Measurements from ENCODE around the gene SNX15. TPM values are rescaled to one million over a fixed set of nuclear protein-coding genes. Genes with fewer than 3 reads are reported as not detected.

Gene SNX15
- total and polyA plus RNA-seq, 2 donors (not counting 3 experiments of a cell fraction or from before 2014, with no cell fraction given), result 15.5 to 21.8 TPM

DNA sequence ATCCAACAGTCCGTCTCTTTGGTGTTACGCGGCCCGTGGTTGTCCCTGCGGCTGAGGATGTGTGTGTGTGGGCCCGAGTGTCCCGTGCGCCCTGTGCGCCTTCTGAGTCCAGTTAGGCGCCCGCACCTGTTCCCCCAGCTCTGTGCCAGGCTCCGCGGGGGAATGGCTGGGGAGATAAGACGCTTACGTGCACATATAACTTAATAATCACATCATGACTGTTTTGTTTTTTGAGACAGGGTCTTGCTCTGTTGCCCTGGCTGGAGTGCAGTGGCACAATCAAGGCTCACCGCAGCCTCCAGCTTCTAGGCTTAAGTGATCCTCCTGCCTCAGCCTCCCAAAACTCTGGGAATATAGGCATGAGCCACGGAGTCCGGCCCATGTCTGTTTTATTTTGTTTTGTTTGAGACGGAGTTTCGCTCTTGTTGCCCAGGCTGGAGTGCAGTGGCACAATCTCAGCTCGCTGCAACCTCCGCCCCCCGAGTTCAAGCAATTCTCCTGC lies 12.5 kb upstream of the SNX15 start:
- Histone ChIP-seq H2AFZ (ENCODE audit: low read depth, low read length) (peak overlapping the region; percentile 88), H3K9ac (replicated peaks; ENCODE audit: extremely low read depth, insufficient read depth, low read length) (peak overlapping the region; percentile 89), H3K9me3 (replicated peaks; ENCODE audit: control insufficient read depth, insufficient read depth, low read length) (no peaks in the 10 kb centered on the region), H3K4me3 (replicated peaks in 1 of 3; ENCODE audit: insufficient read depth in 1 of 3, low read depth in 1 of 3, low read length in 3 of 3) (peak overlapping the region; percentile 32 to 84 (median 59)), H3K27ac (ENCODE audit: insufficient read depth, low read depth, low read length) (peak overlapping the region; percentile 87), H3K4me1 (ENCODE audit: control insufficient read depth, extremely low read depth, insufficient read depth, low read length) (peaks cover 4% of the 10 kb centered on the region), H3K79me2 (ENCODE audit: control insufficient read depth, insufficient read depth, low read length) (peaks cover 2% of the 10 kb centered on the region), H3K9me1 (replicated peaks; ENCODE audit: control insufficient read depth, extremely low read depth, insufficient read depth, low read length) (no peaks in the 10 kb centered on the region), H3K36me3 (ENCODE audit: control insufficient read depth in 2 of 2, extremely low read depth in 1 of 2, insufficient read depth in 2 of 2, low read length in 2 of 2) (peaks cover 0 to under 1% of the 10 kb centered on the region in 2 experiments), H4K20me1 (replicated peaks; ENCODE audit: control insufficient read depth, extremely low read depth, insufficient read depth, low read length) (no peaks in the 10 kb centered on the region), H3K27me3 (ENCODE audit: control insufficient read depth in 2 of 2, insufficient read depth in 2 of 2, low read length in 2 of 2) (no peaks in the 10 kb centered on the region), H3K4me2 (ENCODE audit: insufficient read depth, low read length) (peak overlapping the region; percentile 80)
- CTCF ChIA-PET, result interaction anchor here (0.6 to 6.0 kb wide), 27 partner anchors 10 to 181 kb away, joined by 3 to 40 read pairs (median 4); partner anchors contain the start of genes ATG2A, BATF2, CDC42BPG and MAJIN
- TF ChIP-seq FOS (IDR thresholded peaks at IDR 0.05; ENCODE audit: borderline replicate concordance, insufficient read depth, low read length) (no peak), EZH2 (IDR thresholded peaks at IDR 0.05; ENCODE audit: borderline replicate concordance, low read depth, low read length, severe bottlenecking) (no peak), POLR2AphosphoS5 (IDR thresholded peaks at IDR 0.05; ENCODE audit: insufficient read depth, low read depth, low read length) (no peak), JUN (IDR thresholded peaks at IDR 0.05; ENCODE audit: borderline replicate concordance, insufficient read depth, insufficient read length, low read depth) (no peak), MYC (IDR thresholded peaks at IDR 0.05; ENCODE audit: low read depth, low read length) (no peak), POLR2A (IDR thresholded peaks at IDR 0.05; ENCODE audit: low read depth, low read length) (no peak), GATA2 (IDR thresholded peaks at IDR 0.05; ENCODE audit: insufficient read depth, insufficient read length, low read depth, low read length) (no peak)
- TF ChIP-seq, protein P1, sequence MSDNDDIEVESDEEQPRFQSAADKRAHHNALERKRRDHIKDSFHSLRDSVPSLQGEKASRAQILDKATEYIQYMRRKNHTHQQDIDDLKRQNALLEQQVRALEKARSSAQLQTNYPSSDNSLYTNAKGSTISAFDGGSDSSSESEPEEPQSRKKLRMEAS (IDR thresholded peaks at IDR 0.05; ENCODE audit: insufficient read depth, insufficient read length), result no peak
- TF ChIP-seq, protein P2, sequence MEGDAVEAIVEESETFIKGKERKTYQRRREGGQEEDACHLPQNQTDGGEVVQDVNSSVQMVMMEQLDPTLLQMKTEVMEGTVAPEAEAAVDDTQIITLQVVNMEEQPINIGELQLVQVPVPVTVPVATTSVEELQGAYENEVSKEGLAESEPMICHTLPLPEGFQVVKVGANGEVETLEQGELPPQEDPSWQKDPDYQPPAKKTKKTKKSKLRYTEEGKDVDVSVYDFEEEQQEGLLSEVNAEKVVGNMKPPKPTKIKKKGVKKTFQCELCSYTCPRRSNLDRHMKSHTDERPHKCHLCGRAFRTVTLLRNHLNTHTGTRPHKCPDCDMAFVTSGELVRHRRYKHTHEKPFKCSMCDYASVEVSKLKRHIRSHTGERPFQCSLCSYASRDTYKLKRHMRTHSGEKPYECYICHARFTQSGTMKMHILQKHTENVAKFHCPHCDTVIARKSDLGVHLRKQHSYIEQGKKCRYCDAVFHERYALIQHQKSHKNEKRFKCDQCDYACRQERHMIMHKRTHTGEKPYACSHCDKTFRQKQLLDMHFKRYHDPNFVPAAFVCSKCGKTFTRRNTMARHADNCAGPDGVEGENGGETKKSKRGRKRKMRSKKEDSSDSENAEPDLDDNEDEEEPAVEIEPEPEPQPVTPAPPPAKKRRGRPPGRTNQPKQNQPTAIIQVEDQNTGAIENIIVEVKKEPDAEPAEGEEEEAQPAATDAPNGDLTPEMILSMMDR (IDR thresholded peaks at IDR 0.05; ENCODE audit: extremely low read depth in 1 of 2, insufficient read depth in 1 of 2, low read depth in 1 of 2, low read length in 2 of 2), result no peak
- FAIRE-seq, result no peak
- dilution Hi-C loops (cut with MboI; ENCODE audit: extremely low pct_ligation_motif_present, low sequenced_read_pairs), result no loop called here
- DNase-seq (ENCODE audit: low read depth, low spot score), result no peak
- intact Hi-C loops (cut with micrococcal nuclease), result loop anchor here (1.0 to 5.0 kb wide), 6 partner anchors 13 to 211 kb away; partner anchors contain the start of genes ATG2A, MAP4K2, SNX15 and VPS51
- TSS peak; percentile 33 for BruUV-seq (replicated peaks)
- POLR2A ChIA-PET, result interaction anchor here (1.0 to 1.2 kb wide), 2 partner anchors 18 to 27 kb away, joined by 3 read pairs; partner anchors contain the start of genes BATF2 and SAC3D1
